Measurements from ENCODE around the gene SCYGR4. TPM values are rescaled to one million over a fixed set of nuclear protein-coding genes. Genes with fewer than 3 reads are reported as not detected.

Gene SCYGR4
- total and polyA plus RNA-seq, 10 of the 15 experiments (the other 5 are each of a cell fraction or from before 2014, with no cell fraction given): 0.11 TPM; not detected in 9

DNA sequence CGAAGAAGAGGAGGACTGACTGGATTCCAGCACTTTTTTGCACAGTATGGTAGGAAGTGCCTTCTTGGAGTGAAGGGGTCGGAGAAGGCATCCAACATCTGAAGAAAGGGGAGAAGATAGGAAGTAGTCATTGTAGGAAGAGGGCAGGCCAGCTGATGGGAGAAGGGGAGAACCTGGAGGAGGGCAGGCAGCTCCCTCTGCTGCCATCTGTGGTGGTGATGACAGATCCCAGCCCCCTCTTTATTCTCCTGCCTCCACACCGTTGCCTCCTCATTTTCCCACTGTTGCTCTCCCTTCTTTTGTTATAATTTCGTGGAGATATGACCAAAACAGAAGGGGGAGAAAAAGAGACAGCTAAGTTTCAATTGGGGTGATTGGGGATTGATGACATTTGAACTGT, 21.5 kb upstream of the SCYGR4 start:
- Histone ChIP-seq H3K4me1 (ENCODE audit: control insufficient read depth, insufficient read depth, low read length) (no peaks in the 10 kb centered on the region), H3K4me2 (ENCODE audit: control insufficient read depth, insufficient read depth) (no peak overlapping the region), H3K27ac (ENCODE audit: control insufficient read depth, insufficient read depth) (no peak overlapping the region), H3K9ac (ENCODE audit: control insufficient read depth, insufficient read depth, low read length) (no peak overlapping the region), H3K27me3 (replicated peaks in 1 of 2; ENCODE audit: control insufficient read depth in 2 of 2, insufficient read depth in 2 of 2, low read length in 1 of 2) (no peaks in the 10 kb centered on the region), H3K36me3 (ENCODE audit: control insufficient read depth in 2 of 2, insufficient read depth in 2 of 2, low read length in 1 of 2) (no peaks in the 10 kb centered on the region), H3K9me3 (replicated peaks; ENCODE audit: control insufficient read depth, insufficient read depth, low read length) (no peaks in the 10 kb centered on the region), H4K20me1 (ENCODE audit: control insufficient read depth, insufficient read depth) (no peaks in the 10 kb centered on the region), H2AFZ (ENCODE audit: control insufficient read depth, low read depth, low read length) (no peak overlapping the region), H3K4me3 (no peak overlapping the region), H3K79me2 (ENCODE audit: control insufficient read depth, insufficient read depth, low read length) (no peaks in the 10 kb centered on the region)
- FAIRE-seq (no peak), DNase-seq (ENCODE audit: low read depth, low spot score) (no peak), ATAC-seq (no peak)
- SMC1A ChIA-PET (ENCODE audit: uncharacterized antibody, unreplicated experiment): no interaction called here
- BruUV-seq (replicated peaks): no TSS peak
- 8% methylated on average over 3 of the region's 4 CpGs for WGBS (ENCODE audit: insufficient coverage, insufficient replicate concordance, low lambda C conversion rate, missing lambda C conversion rate)
- CTCF ChIA-PET: no interaction called here
- POLR2A ChIA-PET: no interaction called here
- intact Hi-C loops (cut with micrococcal nuclease; ENCODE audit: unreplicated experiment) (no loop called here), in situ Hi-C loops (cut with MboI) (no loop called here)
- RAD21 ChIA-PET (ENCODE audit: unreplicated experiment): no interaction called here
- TF ChIP-seq KLF5 (IDR thresholded peaks at IDR 0.05; ENCODE audit: partially characterized antibody) (no peak), SMAD1 (IDR thresholded peaks at IDR 0.05; ENCODE audit: low read depth, partially characterized antibody) (no peak), IKZF2 (IDR thresholded peaks at IDR 0.05) (no peak), NFYA (IDR thresholded peaks at IDR 0.05; ENCODE audit: borderline replicate concordance, low read depth, low read length) (no peak), CEBPB (IDR thresholded peaks at IDR 0.05; ENCODE audit: borderline replicate concordance in 1 of 2, low read depth in 2 of 2, low read length in 2 of 2) (no peak), TARDBP (IDR thresholded peaks at IDR 0.05; ENCODE audit: borderline replicate concordance) (no peak), POU2F2 (IDR thresholded peaks at IDR 0.05; ENCODE audit: borderline replicate concordance, low read depth, low read length) (no peak), GABPA (IDR thresholded peaks at IDR 0.05; ENCODE audit: low read depth) (no peak), ZNF384 (IDR thresholded peaks at IDR 0.05; ENCODE audit: borderline replicate concordance, low read depth, low read length) (no peak), CBFB (IDR thresholded peaks at IDR 0.05; ENCODE audit: low read depth) (no peak), STAT1 (conservative IDR thresholded peaks at IDR 0.05) (no peak), CREM (IDR thresholded peaks at IDR 0.05; ENCODE audit: low read depth) (no peak), YY1 (IDR thresholded peaks at IDR 0.05; ENCODE audit: low read depth, low read length) (no peak), ESRRA (IDR thresholded peaks at IDR 0.05; ENCODE audit: low read length) (no peak), LARP7 (IDR thresholded peaks at IDR 0.05) (no peak)
- TF ChIP-seq, protein P1, sequence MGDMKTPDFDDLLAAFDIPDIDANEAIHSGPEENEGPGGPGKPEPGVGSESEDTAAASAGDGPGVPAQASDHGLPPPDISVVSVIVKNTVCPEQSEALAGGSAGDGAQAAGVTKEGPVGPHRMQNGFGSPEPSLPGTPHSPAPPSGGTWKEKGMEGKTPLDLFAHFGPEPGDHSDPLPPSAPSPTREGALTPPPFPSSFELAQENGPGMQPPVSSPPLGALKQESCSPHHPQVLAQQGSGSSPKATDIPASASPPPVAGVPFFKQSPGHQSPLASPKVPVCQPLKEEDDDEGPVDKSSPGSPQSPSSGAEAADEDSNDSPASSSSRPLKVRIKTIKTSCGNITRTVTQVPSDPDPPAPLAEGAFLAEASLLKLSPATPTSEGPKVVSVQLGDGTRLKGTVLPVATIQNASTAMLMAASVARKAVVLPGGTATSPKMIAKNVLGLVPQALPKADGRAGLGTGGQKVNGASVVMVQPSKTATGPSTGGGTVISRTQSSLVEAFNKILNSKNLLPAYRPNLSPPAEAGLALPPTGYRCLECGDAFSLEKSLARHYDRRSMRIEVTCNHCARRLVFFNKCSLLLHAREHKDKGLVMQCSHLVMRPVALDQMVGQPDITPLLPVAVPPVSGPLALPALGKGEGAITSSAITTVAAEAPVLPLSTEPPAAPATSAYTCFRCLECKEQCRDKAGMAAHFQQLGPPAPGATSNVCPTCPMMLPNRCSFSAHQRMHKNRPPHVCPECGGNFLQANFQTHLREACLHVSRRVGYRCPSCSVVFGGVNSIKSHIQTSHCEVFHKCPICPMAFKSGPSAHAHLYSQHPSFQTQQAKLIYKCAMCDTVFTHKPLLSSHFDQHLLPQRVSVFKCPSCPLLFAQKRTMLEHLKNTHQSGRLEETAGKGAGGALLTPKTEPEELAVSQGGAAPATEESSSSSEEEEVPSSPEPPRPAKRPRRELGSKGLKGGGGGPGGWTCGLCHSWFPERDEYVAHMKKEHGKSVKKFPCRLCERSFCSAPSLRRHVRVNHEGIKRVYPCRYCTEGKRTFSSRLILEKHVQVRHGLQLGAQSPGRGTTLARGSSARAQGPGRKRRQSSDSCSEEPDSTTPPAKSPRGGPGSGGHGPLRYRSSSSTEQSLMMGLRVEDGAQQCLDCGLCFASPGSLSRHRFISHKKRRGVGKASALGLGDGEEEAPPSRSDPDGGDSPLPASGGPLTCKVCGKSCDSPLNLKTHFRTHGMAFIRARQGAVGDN (IDR thresholded peaks at IDR 0.05): no peak
- TF ChIP-seq, protein P2, sequence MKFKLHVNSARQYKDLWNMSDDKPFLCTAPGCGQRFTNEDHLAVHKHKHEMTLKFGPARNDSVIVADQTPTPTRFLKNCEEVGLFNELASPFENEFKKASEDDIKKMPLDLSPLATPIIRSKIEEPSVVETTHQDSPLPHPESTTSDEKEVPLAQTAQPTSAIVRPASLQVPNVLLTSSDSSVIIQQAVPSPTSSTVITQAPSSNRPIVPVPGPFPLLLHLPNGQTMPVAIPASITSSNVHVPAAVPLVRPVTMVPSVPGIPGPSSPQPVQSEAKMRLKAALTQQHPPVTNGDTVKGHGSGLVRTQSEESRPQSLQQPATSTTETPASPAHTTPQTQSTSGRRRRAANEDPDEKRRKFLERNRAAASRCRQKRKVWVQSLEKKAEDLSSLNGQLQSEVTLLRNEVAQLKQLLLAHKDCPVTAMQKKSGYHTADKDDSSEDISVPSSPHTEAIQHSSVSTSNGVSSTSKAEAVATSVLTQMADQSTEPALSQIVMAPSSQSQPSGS (IDR thresholded peaks at IDR 0.05; ENCODE audit: low read length): no peak

Measured in GM12878 (cell line).